ENCODE results near the gene TLN1.

Gene TLN1

GRCh38 chr9:35666045-35666444 lies 66.0 kb downstream of the TLN1 start:
- Histone ChIP-seq H3K4me3 (ENCODE audit: insufficient read depth, low read depth, low read length) (no peak overlapping the region), H3K27ac (ENCODE audit: insufficient read depth, low read depth, low read length, poor library complexity, severe bottlenecking) (no peak overlapping the region), H3K27me3 (ENCODE audit: control insufficient read depth, insufficient read depth, low read length, poor library complexity, severe bottlenecking) (no peaks in the 10 kb centered on the region), H3K36me3 (ENCODE audit: control insufficient read depth, insufficient read depth, low read length) (peaks cover 15% of the 10 kb centered on the region), H3K9me3 (ENCODE audit: control insufficient read depth, low read length) (no peaks in the 10 kb centered on the region), H3K4me1 (ENCODE audit: control insufficient read depth, insufficient read depth, low read length) (peaks cover 11% of the 10 kb centered on the region)
- WGBS, 2 experiments = 90 to 100% methylated on average over 1 of the region's 1 CpG

- peaks cover 21% of the 10 kb centered on the region for H3K36me3 ChIP-seq (ENCODE audit: control insufficient read depth, insufficient read depth, low read length)
- H3K4me1 ChIP-seq (ENCODE audit: control insufficient read depth, insufficient read depth, low read length) = peaks cover 11% of the 10 kb centered on the region
- H3K4me3 ChIP-seq (ENCODE audit: insufficient read depth, low read depth, low read length) = peak overlapping the region; percentile 69
- WGBS, 2 experiments = 79 to 80% methylated on average over 5 of the region's 5 CpGs
- H3K27me3 ChIP-seq (ENCODE audit: control insufficient read depth, insufficient read depth, low read length, poor library complexity, severe bottlenecking) = no peaks in the 10 kb centered on the region
- no peaks in the 10 kb centered on the region for H3K9me3 ChIP-seq (ENCODE audit: control insufficient read depth, low read length)
- H3K27ac ChIP-seq (ENCODE audit: insufficient read depth, low read depth, low read length, poor library complexity, severe bottlenecking) = no peak overlapping the region
Observed at GRCh38 chr9:35665471-35665818, 66.5 kb downstream of the TLN1 start.

- Histone ChIP-seq H3K9me3 (ENCODE audit: control insufficient read depth, low read length) (no peaks in the 10 kb centered on the region), H3K4me1 (ENCODE audit: control insufficient read depth, insufficient read depth, low read length) (peaks cover 11% of the 10 kb centered on the region), H3K36me3 (ENCODE audit: control insufficient read depth, insufficient read depth, low read length) (peaks cover 24% of the 10 kb centered on the region), H3K27ac (ENCODE audit: insufficient read depth, low read depth, low read length, poor library complexity, severe bottlenecking) (no peak within 1 kb of the TSS), H3K27me3 (ENCODE audit: control insufficient read depth, insufficient read depth, low read length, poor library complexity, severe bottlenecking) (no peaks in the 10 kb centered on the region), H3K4me3 (ENCODE audit: insufficient read depth, low read depth, low read length) (peak within 1 kb of the TSS; percentile 69)
- WGBS, 2 experiments = 8% methylated on average over 58 of the region's 58 CpGs
Observed at GRCh38 chr9:35664531-35665470, 67.2 kb downstream of the TLN1 start, which contains the start of gene ARHGEF39. ARHGEF39 (minus strand) TSS chr9:35665195; CDS start chr9:35665169, 26 bp downstream.

GRCh38 chr9:35662437-35662836 lies 69.6 kb downstream of the TLN1 start:
- peaks cover 24% of the 10 kb centered on the region for H3K36me3 ChIP-seq (ENCODE audit: control insufficient read depth, insufficient read depth, low read length)
- H3K4me1 ChIP-seq (ENCODE audit: control insufficient read depth, insufficient read depth, low read length) = peaks cover 16% of the 10 kb centered on the region
- 96% methylated on average over 7 of the region's 7 CpGs for WGBS, 2 experiments
- no peak overlapping the region for H3K4me3 ChIP-seq (ENCODE audit: insufficient read depth, low read depth, low read length)
- H3K27ac ChIP-seq (ENCODE audit: insufficient read depth, low read depth, low read length, poor library complexity, severe bottlenecking) = no peak overlapping the region
- H3K27me3 ChIP-seq (ENCODE audit: control insufficient read depth, insufficient read depth, low read length, poor library complexity, severe bottlenecking) = no peaks in the 10 kb centered on the region
- H3K9me3 ChIP-seq (ENCODE audit: control insufficient read depth, low read length) = no peaks in the 10 kb centered on the region

GRCh38 chr9:35661756-35662350 lies 70.1 kb downstream of the TLN1 start:
- Histone ChIP-seq H3K9me3 (ENCODE audit: control insufficient read depth, low read length) (no peaks in the 10 kb centered on the region), H3K36me3 (ENCODE audit: control insufficient read depth, insufficient read depth, low read length) (peaks cover 24% of the 10 kb centered on the region), H3K4me1 (ENCODE audit: control insufficient read depth, insufficient read depth, low read length) (peaks cover 16% of the 10 kb centered on the region), H3K4me3 (ENCODE audit: insufficient read depth, low read depth, low read length) (no peak overlapping the region), H3K27ac (ENCODE audit: insufficient read depth, low read depth, low read length, poor library complexity, severe bottlenecking) (no peak overlapping the region), H3K27me3 (ENCODE audit: control insufficient read depth, insufficient read depth, low read length, poor library complexity, severe bottlenecking) (peaks cover 2% of the 10 kb centered on the region)
- 94 to 95% methylated on average over 3 of the region's 3 CpGs for WGBS, 2 experiments

GRCh38 chr9:35660966-35661415 lies 71.0 kb downstream of the TLN1 start:
- 74 to 79% methylated on average over 9 of the region's 9 CpGs for WGBS, 2 experiments
- H3K27ac ChIP-seq (ENCODE audit: insufficient read depth, low read depth, low read length, poor library complexity, severe bottlenecking) = peak overlapping the region; percentile 9
- peaks cover 24% of the 10 kb centered on the region for H3K36me3 ChIP-seq (ENCODE audit: control insufficient read depth, insufficient read depth, low read length)
- H3K4me1 ChIP-seq (ENCODE audit: control insufficient read depth, insufficient read depth, low read length) = peaks cover 16% of the 10 kb centered on the region
- no peaks in the 10 kb centered on the region for H3K9me3 ChIP-seq (ENCODE audit: control insufficient read depth, low read length)
- peaks cover 10% of the 10 kb centered on the region for H3K27me3 ChIP-seq (ENCODE audit: control insufficient read depth, insufficient read depth, low read length, poor library complexity, severe bottlenecking)
- H3K4me3 ChIP-seq (ENCODE audit: insufficient read depth, low read depth, low read length) = no peak overlapping the region

GRCh38 chr9:35659340-35659739 lies 72.7 kb downstream of the TLN1 start:
- Histone ChIP-seq H3K4me3 (ENCODE audit: insufficient read depth, low read depth, low read length) (peak overlapping the region; percentile 84), H3K36me3 (ENCODE audit: control insufficient read depth, insufficient read depth, low read length) (peaks cover 24% of the 10 kb centered on the region), H3K9me3 (ENCODE audit: control insufficient read depth, low read length) (no peaks in the 10 kb centered on the region), H3K27me3 (ENCODE audit: control insufficient read depth, insufficient read depth, low read length, poor library complexity, severe bottlenecking) (peaks cover 10% of the 10 kb centered on the region), H3K4me1 (ENCODE audit: control insufficient read depth, insufficient read depth, low read length) (peaks cover 13% of the 10 kb centered on the region), H3K27ac (ENCODE audit: insufficient read depth, low read depth, low read length, poor library complexity, severe bottlenecking) (no peak overlapping the region)
- 89 to 92% methylated on average over 3 of the region's 3 CpGs for WGBS, 2 experiments

- 4 to 9% methylated on average over 2 of the region's 2 CpGs for WGBS, 2 experiments
- Histone ChIP-seq H3K4me3 (ENCODE audit: insufficient read depth, low read depth, low read length) (peak overlapping the region; percentile 84), H3K27me3 (ENCODE audit: control insufficient read depth, insufficient read depth, low read length, poor library complexity, severe bottlenecking) (peaks cover 10% of the 10 kb centered on the region), H3K4me1 (ENCODE audit: control insufficient read depth, insufficient read depth, low read length) (peaks cover 8% of the 10 kb centered on the region), H3K9me3 (ENCODE audit: control insufficient read depth, low read length) (no peaks in the 10 kb centered on the region), H3K36me3 (ENCODE audit: control insufficient read depth, insufficient read depth, low read length) (peaks cover 24% of the 10 kb centered on the region), H3K27ac (ENCODE audit: insufficient read depth, low read depth, low read length, poor library complexity, severe bottlenecking) (no peak overlapping the region)
Observed at GRCh38 chr9:35658968-35659220, 73.1 kb downstream of the TLN1 start.

GRCh38 chr9:35658137-35658967 lies 73.6 kb downstream of the TLN1 start, which contains the start of gene CCDC107:
CCDC107 (plus strand) TSS chr9:35658292; CDS start chr9:35658380, 88 bp downstream.
- 1% methylated on average over 67 of the region's 67 CpGs for WGBS, 2 experiments

More at GRCh38 chr9:35658137-35658967, 73.6 kb downstream of the TLN1 start, which contains the start of gene CCDC107:
- Histone ChIP-seq H3K36me3 (ENCODE audit: control insufficient read depth, insufficient read depth, low read length) (peaks cover 24% of the 10 kb centered on the region), H3K4me3 (ENCODE audit: insufficient read depth, low read depth, low read length) (peak within 1 kb of the TSS; percentile 84), H3K27me3 (ENCODE audit: control insufficient read depth, insufficient read depth, low read length, poor library complexity, severe bottlenecking) (peaks cover 10% of the 10 kb centered on the region), H3K4me1 (ENCODE audit: control insufficient read depth, insufficient read depth, low read length) (peaks cover 5% of the 10 kb centered on the region), H3K27ac (ENCODE audit: insufficient read depth, low read depth, low read length, poor library complexity, severe bottlenecking) (peak within 1 kb of the TSS; percentile 100), H3K9me3 (ENCODE audit: control insufficient read depth, low read length) (no peaks in the 10 kb centered on the region)

Data from ectodermal cell (in vitro differentiated cells).